GM21576 (cell line): Measurements from ENCODE around the gene GALNT9.

Source experiments
- ATAC-seq: cut with Tn5 transposase; IDR thresholded peaks from one replicate; pipeline ENCODE4 v1.9.1; 2021; ENCODE audit warnings: mild to moderate bottlenecking, moderate library complexity; ENCODE audit not compliant: unreplicated experiment

GALNT9 gene

GRCh38 chr12:132344601-132345000 is 15.2 kb upstream of the GALNT9 start:
- no peak for ATAC-seq

DNA sequence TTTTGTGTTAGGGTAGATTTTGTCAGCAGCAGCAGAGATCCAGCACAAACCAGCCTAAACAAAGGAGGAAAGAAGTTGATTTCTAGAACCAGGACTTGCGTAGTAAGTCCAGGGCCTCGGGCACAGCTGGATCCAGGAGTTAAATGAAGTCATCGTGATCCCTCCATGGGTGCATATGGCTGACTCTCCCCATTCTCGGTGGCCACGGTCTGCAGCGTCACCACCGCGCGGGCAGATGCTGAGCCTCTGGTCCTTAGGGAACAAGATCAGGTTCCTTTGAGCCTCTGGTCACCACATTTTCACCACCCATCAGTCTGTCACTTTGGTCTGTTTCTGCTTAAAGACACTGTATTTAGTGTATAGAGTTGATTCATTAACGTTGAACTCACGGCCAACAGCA is 14.8 kb upstream of the GALNT9 start:
- no peak for ATAC-seq

DNA sequence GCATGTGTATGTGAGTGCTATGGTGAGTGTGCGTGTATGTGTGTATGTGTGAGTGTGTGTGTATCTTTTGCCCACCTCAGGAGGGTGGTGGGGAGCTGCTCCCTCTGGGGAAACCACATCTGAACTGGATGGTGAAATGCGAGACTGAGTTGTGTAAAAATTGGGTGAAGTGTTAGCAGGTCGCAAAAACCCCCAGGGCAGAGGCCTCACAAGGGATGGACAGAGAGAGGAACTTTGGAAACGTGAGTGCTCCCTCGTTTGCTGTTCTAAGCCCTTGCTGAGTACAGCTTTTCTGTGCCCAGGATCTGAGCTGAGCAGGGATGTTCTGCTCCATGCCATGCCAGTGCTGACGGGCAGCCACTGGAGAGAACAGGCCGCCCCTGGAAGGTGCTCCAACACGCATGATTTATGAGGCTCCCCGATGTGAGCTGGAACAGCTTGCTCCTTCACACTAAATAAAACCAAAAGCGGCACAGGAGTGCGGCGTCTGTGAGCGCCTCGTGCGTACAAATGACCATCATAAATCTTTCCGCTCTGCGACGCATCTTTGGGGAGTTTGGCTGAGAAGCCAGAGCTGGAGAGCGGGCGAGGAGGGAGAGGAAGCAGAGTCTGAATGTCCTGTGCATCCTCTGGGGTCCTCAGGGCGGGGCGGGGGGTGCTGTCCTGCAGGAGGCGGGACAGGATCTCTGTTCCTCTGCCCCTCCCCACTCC is 14.1 kb upstream of the GALNT9 start:
- ATAC-seq, result no peak

GRCh38 chr12:132342251-132343227 is 13.2 kb upstream of the GALNT9 start:
- no peak for ATAC-seq

DNA sequence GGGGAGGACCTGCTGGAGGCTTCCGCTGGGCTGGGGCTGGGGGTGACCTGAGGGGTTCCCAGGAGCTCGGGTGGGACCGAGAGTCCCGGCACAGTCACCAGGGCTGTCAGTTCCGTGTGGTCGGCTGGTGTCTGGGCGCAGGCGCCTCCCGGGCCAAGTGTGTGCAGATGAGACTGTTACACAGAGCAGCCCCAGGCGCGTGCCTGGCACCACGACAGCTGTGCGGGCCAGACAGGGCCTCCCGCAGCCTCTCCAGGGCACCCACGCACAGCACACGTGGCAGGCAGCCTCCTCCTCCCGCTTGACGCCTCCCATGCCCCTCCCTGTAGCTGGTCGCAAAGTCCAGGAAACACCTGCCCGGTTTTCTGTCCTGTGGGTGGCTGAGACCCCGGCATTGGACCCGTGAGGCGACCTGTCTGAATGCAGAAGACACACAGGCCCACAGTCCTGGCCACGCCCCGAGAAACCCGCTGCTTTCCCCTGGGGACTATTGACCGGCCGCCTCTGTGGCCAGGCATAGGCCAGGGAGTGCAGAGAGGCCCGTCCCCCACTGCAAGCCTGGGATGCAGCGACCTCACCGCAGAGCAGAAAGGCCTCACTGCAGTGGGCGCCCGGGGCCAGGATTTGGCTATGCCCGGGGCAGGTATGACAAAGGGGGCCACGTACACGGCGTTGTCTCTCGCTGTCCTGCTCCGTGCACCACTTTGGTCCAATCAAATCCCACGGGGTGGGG is 12.1 kb upstream of the GALNT9 start:
- no peak for ATAC-seq

GRCh38 chr12:132340266-132341035 is 11.1 kb upstream of the GALNT9 start:
- ATAC-seq, result no peak

- no peak for ATAC-seq
Observed at GRCh38 chr12:132339856-132340255, 10.5 kb upstream of the GALNT9 start.

DNA sequence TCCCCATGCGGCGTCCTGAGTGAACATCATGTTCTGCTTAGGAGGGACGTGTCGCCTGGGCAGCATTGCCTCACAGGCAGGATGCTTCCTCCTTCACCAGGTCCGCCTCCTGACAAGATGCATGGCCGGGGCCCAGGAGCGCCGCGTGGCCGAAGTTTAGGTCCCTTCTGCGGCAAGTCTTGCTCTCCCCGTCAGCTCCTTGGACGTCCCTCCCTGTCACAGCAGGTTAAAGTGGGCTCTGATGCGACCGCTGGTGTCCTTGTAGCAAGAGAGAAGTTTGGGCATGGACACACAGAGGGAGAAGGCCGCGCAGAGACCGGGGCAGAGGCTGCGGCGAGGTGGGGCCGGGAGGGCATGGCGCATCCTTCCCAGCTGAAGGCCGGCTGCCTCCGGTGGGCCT is 9.4 kb upstream of the GALNT9 start:
- no peak for ATAC-seq

GRCh38 chr12:132338311-132338710 is 8.9 kb upstream of the GALNT9 start:
- no peak for ATAC-seq

- no peak for ATAC-seq
Observed at GRCh38 chr12:132337557-132337956, 8.2 kb upstream of the GALNT9 start.

DNA sequence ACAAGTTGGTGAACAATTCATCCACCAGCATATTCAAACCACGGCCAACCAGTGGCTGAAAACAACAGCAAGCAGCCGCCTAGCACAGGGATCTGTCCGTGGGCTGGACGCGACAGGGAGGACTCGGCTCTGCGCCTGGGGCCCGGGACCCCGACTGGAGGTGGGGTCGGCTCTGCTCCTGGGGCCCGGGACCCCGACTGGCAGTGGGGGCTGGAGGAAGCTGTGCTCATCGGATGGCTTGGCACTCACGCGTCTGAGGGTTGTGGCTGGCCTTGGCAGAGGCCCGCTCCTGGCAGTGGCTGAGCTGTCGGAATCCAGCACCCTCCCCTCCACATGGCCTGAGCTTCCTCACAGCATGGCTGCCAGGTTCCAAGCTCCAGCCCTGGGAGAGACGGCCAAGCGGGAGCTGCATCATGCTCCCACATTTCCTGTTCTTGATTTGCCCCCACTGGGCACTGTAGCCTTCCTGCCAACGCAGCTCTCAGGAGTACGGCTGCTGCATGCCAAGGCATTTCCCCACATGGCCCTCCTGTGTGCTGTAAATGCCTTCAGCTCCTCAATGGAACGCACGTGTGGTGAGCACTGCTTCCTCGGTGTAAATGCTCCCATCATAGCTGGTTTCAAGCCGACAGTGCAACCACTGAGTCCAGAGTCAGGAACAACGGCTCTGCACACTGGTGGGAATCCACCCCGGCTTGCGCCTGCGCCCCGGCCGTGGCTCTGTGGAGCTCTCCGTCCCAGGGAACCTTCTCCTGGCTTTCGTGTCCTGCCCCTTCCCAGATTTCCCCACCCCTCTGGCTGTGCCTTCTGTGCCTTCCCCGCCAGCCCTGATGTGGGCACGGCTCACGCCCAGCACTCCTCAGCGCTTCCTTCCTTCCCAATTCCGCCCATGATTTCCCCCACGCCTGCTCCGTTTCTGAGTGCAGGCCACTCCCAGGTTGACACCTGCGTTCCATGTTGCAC is 7.3 kb upstream of the GALNT9 start:
- no peak for ATAC-seq

DNA sequence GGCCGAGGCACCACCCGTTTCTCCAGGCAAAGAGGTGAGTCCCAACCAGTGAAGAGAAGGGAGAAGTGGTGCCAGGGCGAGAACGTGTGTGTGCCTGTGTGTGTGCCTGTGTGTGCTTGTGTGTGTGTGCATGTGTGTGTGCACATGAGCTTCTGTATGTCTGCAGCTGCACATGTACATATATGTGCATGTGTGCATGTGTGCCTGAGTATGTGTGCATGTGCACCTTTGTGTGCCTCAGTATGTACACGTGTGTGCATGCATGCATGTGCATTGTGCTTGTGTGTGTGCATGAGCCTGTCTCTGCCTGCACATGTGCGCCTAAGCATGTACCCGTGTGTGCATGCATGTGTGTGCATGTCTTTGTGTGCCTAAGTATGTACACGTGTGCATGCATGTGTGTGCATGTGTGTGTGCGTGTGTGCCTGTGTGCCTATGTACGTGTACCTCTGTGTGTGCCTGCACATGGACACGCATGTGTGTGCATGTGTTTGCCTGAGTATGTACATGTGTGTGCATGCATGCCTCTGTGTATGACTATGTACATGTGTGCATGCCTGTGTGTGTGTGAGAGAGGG is 5.9 kb upstream of the GALNT9 start:
- no peak for ATAC-seq

GRCh38 chr12:132333766-132334165 is 4.4 kb upstream of the GALNT9 start:
- no peak for ATAC-seq

DNA sequence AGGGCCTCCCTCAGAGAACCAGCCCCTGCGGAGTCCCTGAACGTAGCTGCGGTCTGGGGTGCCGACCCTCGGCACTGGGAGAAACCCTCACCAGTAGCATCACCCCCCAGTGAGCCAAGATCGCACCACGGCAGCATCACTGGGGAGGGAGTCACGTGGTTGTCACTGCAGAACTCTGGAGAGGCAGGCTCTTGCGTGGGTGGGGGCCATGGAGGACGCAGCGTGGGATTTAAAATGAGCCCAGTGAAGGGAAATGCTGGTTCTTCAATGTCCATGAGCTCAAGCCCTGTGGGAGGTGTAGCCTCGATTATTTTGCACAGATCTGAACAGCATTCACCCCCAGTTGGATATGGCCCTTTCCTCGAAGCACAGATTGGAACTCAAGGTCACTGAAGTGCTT is 3.9 kb upstream of the GALNT9 start:
- ATAC-seq, result no peak

GRCh38 chr12:132330549-132330881 is 1.1 kb upstream of the GALNT9 start:
- no peak for ATAC-seq

DNA sequence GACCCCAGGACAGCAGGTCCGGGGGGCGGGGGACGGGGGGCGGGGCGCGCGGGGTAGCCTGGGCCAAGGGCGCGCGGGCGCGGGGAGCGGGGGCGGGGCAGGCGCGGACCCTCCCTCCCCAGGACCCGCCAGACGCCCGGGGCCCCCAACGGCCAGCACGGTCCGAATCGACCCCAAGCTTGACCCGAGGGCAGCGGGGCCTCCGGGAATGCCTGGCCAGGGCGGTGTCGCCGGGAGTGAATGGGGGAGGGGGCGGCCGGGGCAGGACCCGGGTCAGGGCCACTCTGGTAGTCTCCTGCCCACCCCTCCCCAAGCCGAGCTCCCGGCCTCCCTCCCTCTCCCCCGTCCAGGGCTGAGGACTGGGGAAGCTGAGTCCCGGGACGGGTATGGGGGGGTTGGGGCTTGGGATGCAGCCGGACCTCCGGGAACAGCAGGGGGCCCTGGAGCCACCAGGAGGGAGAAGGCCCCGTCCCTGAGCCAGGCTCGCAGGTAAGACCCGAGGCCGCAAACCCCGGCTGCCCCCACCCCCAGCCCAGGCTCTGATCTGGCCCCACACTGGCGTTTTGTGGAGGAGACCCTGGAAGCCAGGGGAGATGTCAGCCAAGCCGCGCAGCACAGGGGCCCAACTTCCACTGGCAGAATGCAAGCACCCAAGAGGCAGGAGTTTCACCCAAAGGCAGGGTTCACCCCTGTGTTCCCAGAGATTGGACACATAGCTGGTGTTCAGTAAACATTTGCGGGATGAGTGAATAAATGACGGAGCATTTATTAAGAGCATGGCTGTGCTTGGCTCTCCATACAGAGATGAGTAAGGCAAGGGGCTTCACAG is 545 bp upstream of the GALNT9 start:
- ATAC-seq, result no peak

GRCh38 chr12:132328282-132329029 is 933 bp downstream of the GALNT9 start:
- ATAC-seq, result no peak
